Stimulated activated CD8-positive, alpha-beta memory T cell treated with anti-CD3 and anti-CD28 coated beads, Interleukin-4, amount 100 ng/mL, for 1 hour (primary cell): ENCODE results near the gene ERC1.

Experiments
- DNase-seq, 2 donors: peaks; one replicate each; pipeline ENCODE4 v3.0.0-alpha.2; 2020; ENCODE audit warnings: low read depth in 2 of 2, low spot score in 1 of 2

The ERC1 gene

DNA sequence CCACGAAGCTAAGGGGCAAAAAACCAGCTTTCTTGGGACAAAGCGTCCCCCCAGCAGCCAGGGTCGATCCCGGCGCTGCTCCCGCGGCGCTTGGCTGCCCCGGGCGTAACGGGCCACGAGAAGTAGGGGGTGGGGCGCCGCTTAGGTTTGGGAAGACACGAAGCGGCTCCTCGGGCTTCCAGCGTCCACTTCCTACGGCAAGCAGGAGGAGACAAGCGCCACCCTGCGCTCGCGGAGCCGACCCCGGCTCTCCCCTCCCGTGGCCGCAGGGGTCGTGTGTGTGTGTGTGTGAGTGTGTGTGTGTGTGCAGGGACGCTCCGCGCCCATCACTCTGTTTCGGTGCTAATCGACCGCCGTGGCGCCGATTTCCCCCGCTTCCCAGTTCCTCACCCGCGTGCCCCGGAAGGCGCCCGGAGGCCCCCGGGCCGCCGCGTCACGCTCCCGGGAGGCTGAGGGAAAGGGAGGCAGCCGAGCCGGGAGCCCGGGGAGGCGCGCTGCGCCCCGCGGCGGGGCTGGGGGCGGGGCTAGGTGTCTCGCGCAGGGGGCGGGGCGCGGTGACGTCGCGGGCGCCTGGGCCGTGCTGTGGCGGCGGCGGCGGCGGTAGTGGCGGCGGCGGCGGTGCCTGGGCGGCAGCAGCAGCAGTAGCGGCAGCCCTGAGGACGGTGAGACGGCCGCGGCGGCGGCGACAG is at the start of gene ERC1:
Gene ERC1 (plus strand): TSS at position 563 of the 689 bp plus-strand sequence. CDS start 36,681 bp downstream, outside the sequence.
- DNase-seq, result peak; percentile 64 to 69

DNA sequence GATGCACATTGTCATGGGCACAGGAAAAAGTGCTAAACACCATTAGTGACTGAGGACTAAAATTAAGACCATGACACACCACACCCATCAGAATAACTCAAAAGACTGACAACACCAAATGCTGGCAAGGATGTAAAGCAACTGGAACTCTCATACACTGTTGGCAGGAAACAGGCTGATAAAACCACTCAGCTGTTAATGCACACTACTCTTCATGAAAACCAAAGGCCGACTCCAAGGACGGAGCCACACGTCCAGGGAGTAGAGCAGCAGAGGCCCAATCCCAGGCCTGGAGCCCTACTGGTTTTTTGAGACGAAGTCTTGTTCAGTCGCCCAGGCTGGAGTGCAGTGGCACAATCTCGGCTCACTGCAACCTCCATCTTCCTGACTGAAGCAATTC is 48.0 kb upstream of the ERC1 start:
- DNase-seq, result no peak

DNA sequence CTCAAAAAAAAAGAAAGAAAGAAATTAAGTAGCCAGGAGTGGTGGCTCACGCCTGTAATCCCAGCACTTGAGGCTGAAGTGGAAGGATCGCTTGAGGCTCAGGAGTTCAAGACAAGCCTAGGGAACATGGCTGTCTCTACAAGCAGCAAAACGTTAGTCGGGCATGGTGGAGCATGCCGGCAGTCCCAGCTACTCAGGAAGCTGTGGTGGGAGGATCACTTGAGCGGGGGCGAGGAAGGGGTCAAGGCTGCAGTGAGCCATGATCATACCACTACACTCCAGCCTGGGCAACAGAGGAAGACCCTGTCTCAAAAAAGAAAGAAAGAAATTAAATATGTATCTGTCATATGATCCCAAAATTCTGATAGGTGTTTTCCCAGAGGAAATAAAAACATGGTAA is 46.8 kb upstream of the ERC1 start:
- DNase-seq, result no peak

DNA sequence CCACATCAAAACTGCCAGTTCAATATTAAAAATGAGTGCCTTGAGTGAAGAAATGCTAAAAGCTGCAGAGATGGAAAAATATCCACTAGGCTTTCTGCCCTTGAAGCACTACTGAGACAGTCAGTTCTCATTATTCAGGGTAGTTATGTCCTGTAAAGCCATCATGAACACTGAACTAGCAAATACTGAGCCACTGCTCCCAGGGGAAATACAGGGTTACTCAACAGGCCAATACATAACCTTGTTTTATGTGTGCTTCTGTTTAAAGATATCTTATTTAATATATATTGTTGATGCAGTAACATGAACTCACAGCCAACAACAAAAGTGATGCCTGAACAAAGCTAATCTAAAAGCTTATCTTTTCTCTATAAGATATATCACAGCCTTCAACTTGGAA is 44.8 kb upstream of the ERC1 start:
- DNase-seq, result no peak

DNA sequence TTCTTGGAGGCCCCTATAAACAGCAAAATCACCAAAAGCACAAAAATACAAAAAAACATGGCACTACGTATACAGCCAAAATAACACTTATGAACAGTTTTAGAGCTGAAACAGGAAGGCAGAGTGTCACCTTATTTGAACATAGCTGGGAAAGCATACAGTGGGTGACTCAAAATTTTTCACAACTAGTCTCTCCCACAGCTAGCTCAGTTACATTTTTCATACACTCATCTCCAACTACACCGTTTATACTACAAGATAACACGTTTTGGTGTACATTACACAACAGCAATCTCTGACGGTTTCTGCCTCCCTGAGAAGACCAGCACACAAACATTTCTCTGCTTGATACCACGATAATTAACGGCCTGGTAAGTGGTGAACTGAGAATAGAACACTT is 44.4 kb upstream of the ERC1 start:
- DNase-seq, result no peak

DNA sequence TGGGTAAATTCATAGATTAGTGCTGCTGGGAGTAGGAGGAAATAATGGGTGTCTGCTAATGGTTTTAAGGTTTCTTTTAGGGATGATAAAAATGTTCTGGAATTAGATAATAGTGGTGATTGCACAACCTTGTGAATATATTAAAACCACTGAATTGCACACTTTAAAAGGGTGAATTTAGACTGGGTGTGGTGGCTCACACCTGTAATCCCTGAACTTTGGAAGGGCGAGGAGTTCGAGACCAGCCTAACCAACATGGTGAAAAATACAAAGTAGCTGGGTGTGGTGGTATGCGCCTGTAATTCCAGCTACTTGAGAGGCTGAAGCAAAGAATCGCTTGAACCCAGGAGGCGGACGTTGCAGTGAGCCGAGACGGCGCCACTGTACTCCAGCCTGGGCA is 42.8 kb upstream of the ERC1 start:
- no peak for DNase-seq

DNA sequence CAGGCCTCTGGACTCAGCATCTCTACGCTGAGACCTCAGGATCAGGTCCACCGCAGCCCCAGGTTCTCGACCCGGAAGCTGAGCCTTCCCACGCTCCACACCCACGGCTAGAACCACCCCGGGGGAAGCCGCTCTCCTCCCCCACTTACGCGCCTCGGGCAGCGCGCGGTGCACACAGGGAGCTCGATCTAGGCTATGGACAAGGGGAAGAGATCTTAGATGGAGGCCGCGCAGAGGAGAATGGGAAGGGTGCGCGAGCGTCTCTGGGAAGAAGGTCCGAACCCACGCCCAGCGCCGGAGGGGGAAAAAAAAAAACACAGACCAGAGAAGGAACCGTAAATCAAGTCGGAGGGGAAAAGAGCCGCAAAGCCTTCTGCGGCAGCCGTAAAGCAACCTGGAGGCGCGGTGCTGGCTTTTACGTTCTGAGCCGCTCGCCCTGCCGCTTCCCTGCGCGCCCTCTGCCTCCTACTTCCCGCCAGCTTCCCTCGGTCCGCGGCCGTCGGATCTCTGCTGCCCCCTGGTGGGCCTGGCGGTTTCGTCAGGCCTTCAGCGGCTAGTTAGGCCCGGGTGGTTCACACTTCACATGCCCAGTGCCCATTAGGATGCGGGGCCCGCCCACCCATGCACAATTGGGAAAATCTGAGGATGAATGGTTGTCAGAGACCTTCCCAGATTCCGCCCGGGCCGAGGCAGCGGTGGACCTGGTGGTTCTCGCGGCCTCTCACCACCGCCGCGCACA is 41.4 kb upstream of the ERC1 start, which contains the start of gene RAD52:
Gene RAD52 (minus strand): TSS at position 242 of the 739 bp plus-strand sequence. CDS start 16,636 bp downstream, outside the sequence.
- DNase-seq, result peak; percentile 93 to 94

DNA sequence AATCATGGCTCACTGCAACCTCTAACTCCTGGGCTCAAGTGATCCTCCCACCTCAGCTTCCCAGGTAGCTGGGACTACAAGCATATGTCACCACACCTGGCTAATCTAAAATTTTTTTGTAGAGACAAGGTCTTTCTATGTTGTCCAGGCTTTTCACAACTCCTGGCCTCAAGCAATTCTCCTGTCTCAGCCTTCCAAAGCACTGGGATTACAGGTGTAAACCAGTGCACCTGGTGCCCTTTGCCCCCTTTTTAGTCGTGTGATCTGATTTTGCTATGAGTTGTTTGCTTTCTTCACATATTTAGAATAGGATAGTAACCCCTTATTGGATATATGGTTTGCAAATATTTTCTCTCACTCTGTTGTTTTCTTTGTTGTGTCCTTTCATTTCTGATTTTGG is 39.8 kb upstream of the ERC1 start:
- no peak for DNase-seq

DNA sequence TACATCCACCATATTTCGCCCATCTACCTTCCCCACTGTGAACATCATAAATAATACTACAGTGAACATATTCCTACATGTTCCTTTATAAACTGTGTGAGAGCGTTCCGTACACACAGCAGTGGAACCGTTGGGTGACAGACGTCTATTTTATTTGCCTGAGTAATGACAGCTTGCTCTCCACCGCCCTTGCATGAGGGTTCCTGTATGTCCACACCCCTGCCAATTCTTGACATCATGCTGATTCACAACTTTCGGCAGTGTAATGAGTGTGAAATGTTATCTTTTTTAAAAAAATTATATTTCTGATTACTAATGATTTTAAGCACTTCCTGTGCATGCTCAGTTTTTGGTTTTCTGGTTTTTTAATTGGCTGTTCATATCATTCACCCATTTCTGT is 37.2 kb upstream of the ERC1 start:
- DNase-seq, result no peak

DNA sequence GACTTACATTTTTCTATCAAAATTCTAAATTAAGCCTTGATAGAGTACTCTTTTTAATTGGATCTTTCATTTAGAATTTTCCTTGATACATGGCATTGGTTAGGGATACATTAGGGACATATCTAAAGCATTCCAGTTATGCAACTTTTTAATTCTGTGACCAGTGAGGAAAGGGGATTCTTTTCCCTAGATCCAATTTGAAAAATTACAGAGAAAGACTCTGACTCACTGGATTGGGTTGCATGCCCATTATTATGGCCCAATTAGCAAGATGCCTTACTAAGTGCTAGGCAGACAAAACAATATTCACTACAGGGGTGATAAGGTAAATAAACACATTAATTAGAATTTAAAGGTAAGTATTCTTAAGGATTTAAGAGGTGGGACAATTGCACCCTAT is 36.3 kb upstream of the ERC1 start:
- DNase-seq, result no peak

DNA sequence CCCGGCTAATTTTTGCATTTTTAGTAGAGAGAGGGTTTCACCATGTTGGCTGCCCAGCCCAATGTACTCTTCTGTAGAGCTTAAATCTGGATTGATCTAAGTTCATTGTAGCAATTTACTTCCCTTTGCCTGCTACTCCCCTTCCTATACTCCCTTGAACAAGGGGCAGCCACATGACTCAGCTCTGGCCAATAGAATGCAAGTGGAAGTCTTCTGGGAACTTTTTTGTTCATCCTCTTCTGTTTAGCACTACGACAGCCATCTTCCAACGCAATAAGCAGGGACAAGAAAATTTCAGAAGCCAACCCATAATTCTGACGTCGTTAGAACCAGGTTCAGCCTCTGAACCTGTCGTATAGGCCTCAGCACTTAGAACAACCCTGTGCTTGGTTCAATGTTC is 35.1 kb upstream of the ERC1 start:
- DNase-seq, result no peak

DNA sequence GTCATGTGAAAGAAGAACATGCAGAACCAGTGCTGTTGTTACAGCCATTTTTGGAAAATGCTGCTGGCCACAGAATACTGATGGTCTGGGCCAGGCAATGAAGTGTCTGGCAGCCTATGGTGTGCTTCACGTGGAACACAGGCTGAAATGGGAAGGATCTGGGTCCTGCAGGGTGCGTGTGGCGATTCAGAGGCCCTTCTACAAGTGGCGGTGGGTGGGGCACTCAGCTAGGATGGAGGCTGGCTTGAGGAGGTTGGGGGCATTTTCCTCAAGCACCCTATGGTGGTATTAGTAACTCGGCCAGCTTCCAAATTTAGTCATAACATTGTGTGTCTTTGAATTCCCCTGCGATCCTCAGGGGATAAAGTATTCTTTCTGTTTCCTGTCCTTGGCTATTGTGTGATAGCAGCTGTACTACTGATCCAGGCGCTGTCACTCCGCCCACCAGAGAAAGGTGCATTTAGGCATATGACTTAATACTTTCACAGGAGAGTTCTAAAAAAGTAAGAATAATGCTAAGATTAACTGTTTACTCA is 32.4 kb upstream of the ERC1 start:
- DNase-seq, result no peak

DNA sequence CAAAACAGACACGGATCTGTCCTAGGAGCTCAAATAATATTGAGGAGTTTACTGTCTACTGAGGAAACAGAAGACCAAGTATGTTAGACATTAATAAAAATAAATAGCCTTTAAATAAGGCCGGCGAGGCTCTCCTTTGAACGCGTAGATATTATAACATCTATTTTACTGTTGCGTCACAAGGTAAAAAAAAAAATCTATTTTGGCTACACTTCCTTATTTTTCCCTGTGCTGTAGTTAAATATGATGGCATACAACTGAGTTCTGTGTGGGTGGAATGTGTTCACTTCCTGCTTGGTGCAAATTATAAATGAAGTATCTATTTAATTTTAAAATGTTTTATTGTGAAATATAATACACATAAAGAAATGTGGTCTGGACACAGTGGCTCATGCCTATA is 24.3 kb upstream of the ERC1 start:
- no peak for DNase-seq

DNA sequence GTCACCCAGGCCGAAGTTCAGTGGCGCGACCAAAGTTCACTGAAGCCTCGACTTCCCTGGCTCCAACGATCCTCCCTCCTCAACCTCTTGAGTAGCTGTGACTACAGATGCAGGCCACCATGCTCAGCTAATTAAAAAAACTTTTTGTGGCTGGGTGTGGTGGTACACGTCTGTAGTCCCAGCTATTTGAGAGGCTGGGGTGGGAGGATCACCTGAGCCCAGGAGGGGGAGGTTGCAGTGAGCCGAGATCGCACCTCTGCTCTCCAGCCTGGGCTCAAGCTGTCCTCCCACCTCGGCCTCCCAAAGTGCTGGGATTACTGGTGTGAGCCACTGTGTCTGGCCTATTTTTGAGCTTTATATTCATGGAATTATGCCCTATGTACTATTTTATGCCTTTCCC is 23.4 kb upstream of the ERC1 start:
- no peak for DNase-seq

DNA sequence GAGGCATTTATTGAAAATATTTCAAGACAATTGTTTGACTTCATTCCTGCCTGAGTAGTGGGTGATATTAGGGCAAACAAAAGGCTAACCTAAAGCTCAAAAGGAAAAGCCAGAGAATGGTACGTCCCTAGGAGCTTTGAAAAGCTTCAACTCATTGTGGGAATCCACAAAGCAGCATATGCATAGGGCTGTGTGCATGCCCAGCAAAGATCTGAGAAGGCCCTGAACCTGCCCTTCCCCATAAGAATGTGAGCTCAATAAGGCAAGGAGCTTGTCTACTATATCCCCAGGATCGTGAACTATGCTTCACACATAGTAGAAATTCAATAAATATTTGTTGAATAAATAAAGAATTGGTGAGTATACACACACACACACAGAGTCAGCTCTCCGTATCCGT is 22.5 kb upstream of the ERC1 start:
- DNase-seq, result no peak

DNA sequence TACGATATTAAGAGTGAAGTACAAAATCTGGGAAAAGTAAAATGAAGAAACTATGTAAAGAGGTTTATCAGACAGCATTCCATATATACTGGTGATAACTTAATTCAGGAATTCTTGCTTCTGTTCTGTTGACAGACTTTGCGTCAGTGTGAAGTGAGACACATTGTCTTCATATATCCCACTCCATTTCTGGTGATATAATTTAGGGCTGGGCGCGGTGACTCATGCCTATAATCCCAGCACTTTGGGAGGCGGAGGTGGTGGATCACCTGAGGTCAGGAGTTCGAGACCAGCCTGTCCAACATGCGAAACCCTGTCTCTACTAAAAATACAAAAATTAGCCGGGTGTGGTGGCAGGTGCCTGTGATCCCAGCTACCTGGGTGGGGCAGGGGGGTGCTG is 21.2 kb upstream of the ERC1 start:
- DNase-seq, result no peak

DNA sequence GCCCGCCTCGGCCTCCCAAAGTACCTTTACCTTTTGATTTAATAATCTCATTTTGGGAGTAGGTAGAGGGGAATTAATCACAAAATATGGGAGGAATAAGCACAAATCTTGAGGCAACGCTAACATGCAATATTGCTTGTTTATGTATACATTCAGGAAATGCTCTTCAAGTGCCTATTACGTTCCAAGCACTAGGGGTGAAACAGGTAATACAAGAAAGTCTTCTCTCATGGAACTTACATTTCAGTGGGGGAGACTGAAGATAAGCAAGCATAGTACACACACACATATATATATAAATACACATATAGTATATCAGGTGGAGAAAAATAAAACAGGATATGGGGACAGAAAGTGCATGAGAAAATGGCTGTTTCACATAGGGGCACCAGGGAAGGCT is 19.0 kb upstream of the ERC1 start:
- no peak for DNase-seq

DNA sequence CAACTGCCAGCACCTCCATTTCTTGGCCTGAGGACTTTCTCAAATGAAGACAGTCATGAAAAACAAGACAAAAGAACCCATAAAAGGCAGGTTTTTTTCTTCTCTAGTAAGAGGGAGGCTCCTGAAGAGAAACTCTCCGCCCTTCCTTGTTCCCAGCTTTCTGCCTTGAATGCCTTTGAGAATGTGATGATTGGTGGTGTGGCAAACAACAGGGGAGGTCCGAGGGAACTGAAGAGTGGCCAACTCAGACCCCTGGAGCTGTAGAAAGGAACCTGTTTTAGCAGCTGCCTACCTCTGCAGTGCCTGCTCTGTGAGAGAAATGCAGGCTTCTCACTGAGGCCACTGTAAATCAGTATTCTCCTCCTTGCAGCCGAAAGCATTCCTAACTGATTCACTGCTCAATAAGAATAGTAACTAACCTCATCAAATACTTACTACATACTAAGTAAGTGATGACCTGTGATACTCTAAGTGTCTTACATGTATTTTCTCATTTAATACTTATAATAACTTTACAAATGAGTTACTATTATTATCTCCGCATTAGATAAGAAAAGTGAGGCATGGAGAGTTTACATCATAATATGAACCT is 16.7 kb upstream of the ERC1 start:
- DNase-seq, result no peak

DNA sequence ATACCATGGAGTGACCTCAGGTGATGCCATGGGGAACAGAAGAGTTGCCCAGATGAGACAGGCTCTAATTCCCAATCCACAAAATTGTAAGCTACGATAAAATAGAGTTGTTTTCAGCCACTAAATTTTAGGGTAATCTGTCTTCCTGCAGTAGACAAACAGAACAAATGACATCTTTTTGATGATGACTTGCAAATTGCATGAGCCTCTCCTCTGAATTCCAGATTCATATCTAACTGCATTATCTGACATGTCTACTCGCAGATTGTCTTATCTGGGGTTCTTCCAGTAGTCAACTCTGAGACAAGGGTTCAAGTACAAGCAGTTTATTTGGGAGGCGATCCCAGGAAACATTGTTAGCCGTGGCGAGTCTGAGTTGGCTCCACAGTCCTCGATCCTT is 14.4 kb upstream of the ERC1 start:
- no peak for DNase-seq

DNA sequence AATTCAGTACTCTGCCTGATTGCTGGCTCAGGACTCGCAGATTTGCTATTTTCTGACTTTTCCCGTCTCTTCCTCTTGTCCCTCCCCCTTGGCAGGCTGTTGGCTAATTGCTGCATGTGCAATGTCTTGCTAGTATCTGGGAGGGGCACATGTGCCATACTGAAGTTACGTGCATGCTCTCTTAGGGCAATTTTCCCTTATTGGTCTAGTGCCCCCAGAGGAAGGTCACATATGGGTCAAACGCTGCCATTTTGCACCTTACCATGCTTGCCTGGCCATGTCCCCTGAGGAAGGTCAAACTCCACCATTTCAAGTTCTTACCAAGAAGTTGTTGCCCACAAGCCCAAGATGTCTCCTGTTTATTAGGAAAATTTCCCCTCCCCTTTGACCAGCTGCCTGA is 13.9 kb upstream of the ERC1 start:
- DNase-seq, result no peak

DNA sequence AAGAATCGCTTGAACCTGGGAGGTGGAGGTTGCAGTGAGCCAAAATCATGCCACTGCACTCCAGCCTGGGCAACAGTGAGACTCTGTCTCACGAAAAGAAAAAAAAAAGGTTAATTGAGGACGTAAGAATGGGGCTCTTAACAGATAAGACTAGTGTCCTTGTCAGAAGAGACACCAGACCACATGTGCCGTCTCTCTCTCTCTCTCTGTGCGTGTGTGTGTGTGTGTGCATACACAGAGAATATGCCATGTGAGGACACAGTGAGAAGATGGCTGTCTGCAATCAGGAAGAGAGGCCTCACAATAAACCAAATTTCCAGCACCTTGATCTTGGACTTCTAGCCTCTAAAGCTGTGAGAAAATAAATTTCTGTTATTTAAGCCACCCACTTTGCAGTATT is 11.7 kb upstream of the ERC1 start:
- DNase-seq, result no peak

DNA sequence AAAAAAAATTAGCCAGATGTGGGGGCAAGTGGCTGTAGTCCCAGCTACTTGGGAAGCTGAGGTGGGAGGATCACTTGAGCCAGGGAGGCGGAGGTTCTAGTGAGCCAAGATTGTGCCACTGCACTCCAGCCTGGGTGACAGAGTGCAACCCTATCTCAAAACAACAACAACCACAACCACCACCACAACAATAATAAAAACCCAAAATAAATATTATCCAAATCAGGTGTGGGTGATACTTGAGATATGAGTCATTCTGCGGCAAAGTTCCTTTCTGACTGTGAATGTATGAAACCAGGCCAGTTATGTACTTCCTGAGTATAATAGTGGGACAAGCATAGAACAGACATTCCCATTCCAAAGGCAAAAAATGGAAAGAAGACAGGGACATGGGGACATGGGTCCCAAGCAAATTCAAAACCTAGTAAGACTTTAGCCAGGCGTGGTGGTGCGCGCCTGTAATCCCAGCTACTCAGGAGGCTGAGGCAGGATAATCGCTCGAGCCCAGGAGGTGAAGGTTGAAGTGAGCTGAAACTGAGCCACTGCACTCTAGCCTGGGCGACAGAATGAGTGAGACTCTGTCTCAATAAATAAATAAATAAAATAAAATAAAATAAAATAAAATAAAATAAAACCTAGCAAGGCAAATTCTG is 9.7 kb upstream of the ERC1 start:
- DNase-seq, result no peak
